Upper lobe of left lung (tissue), 4 donors: ENCODE measurements around the gene ACTN4.

Source experiments
- CTCF ChIP-seq, 6 experiments: fragments of 450-650 bp in 4 of 6; fragments of 200-600 bp in 2 of 6; sonication (generic) in 2 of 6; IDR thresholded peaks; one replicate each; pipeline ENCODE4 v1.5.1; 2016 to 2019; ENCODE audit warnings: antibody characterized with exemption in 6 of 6
- EP300 ChIP-seq, 4 donors: sonication (generic); formaldehyde crosslinking; IDR thresholded peaks; one replicate each; pipeline ENCODE4 v1.5.1; 2017; ENCODE audit warnings: antibody characterized with exemption in 4 of 4, control low read depth in 2 of 4
- POLR2A ChIP-seq, 4 donors: fragments of 450-650 bp; IDR thresholded peaks; one replicate each; pipeline ENCODE4 v1.5.1; 2016 to 2017; ENCODE audit warnings: antibody characterized with exemption in 4 of 4, mild to moderate bottlenecking in 2 of 4
- POLR2AphosphoS5 ChIP-seq, 2 donors: sonication (generic); formaldehyde crosslinking; IDR thresholded peaks; one replicate each; pipeline ENCODE4 v1.5.1; 2017; ENCODE audit warnings: antibody characterized with exemption in 2 of 2

DNA sequence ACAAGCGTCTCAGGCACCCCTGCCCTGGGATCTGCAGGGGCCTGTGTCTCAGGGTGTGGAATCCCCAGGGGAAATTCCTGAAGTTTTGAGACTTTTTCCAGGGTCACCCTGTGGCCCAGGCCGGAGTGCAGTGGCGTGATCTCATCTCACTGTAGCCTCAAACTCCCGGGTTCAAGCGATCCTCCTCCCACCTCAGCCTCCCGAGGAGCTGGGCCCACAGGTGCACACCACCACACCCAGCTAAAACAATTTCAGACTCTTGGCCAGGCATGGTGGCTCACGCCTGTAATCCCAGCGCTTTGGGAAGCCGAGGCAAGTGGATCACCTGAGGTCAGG lies 92.8 kb downstream of the ACTN4 start:
- TF ChIP-seq CTCF (IDR thresholded peaks at IDR 0.05): no peak
- TF ChIP-seq EP300 (IDR thresholded peaks at IDR 0.05): no peak
- no peak for TF ChIP-seq POLR2A (IDR thresholded peaks at IDR 0.05)
- TF ChIP-seq POLR2AphosphoS5 (IDR thresholded peaks at IDR 0.05): no peak
